B cell (primary cell): Measurements from ENCODE around the gene BNIP3.

ENCODE experiments used
- CTCF ChIP-seq: fragments of 200-600 bp; IDR thresholded peaks from one replicate; pipeline ENCODE4 v1.8.0; 2022; ENCODE audit warnings: antibody characterized with exemption, mild to moderate bottlenecking
- EZH2 ChIP-seq: IDR thresholded peaks from 2 replicates; pipeline ENCODE4 v1.6.1; 2012; ENCODE audit warnings: borderline replicate concordance, low read depth, mild to moderate bottlenecking, moderate library complexity, low read length; ENCODE audit not compliant: insufficient read depth, poor library complexity, severe bottlenecking

GRCh38 chr10:131926743-131927595 lies 54.8 kb downstream of the BNIP3 start:
- TF ChIP-seq CTCF = no peak
- no peak for TF ChIP-seq EZH2
